ENCODE data around the gene RGS10.

RGS10 gene

DNA sequence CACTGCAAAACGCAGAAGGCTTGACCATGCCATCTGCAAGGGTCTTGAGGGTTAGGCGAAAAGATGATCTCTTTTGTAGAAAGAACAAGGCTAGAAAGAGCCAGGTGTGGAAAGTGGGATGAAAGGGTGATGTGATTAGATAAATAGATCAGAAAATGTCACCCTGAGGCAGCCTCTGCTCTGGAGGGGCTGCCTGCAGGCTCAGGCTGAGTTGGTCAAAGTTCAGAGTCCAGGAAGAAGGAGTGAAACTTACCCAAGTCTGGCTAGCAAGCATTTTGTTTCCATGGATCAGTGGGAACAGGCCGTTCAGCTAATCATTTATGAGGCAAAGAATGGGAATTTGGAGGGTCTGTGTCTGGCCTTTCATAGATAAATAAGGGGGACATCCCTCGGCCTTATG is 79.7 kb downstream of the RGS10 start:
- Histone ChIP-seq H3K4me3 (ENCODE audit: low read length in 2 of 2) (no peak overlapping the region), H3K9me3 (ENCODE audit: control insufficient read depth in 2 of 2, low read length in 2 of 2) (no peaks in the 10 kb centered on the region), H3K9ac (ENCODE audit: low read depth in 1 of 2, low read length in 2 of 2) (no peak overlapping the region), H3K4me1 (ENCODE audit: control insufficient read depth in 2 of 2, insufficient read depth in 2 of 2, low read length in 2 of 2) (no peaks in the 10 kb centered on the region), H3K27ac (ENCODE audit: low read depth in 2 of 2, low read length in 2 of 2) (no peak overlapping the region), H3K27me3 (ENCODE audit: control insufficient read depth in 2 of 2, insufficient read depth in 2 of 2, low read length in 2 of 2) (no peaks in the 10 kb centered on the region), H3K36me3 (ENCODE audit: control insufficient read depth in 2 of 2, insufficient read depth in 2 of 2, low read length in 2 of 2) (no peaks in the 10 kb centered on the region)

DNA sequence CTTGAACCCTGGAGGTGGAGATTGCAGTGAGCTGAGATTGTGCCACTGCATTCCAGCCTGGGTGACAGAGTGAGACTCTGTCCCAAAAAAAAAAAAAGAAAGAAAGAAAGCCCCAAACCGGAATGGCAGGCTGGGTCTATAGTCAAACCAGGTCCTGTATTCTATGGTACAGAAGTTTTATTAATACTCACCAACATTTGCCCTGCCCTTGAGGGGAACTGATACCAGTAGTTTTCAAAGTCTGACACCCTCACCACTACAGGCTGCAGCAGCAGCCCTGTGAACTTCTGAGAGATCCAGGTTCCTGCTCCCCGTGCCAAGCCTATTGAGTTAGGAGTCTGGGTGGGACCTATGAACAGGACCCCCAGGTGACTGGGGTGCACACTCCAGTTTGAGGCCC is 80.6 kb downstream of the RGS10 start:
- Histone ChIP-seq H3K9me3 (ENCODE audit: control insufficient read depth in 2 of 2, low read length in 2 of 2) (no peaks in the 10 kb centered on the region), H3K4me3 (ENCODE audit: low read length in 2 of 2) (no peak overlapping the region), H3K27ac (ENCODE audit: low read depth in 2 of 2, low read length in 2 of 2) (no peak overlapping the region), H3K4me1 (ENCODE audit: control insufficient read depth in 2 of 2, insufficient read depth in 2 of 2, low read length in 2 of 2) (no peaks in the 10 kb centered on the region), H3K36me3 (ENCODE audit: control insufficient read depth in 2 of 2, insufficient read depth in 2 of 2, low read length in 2 of 2) (no peaks in the 10 kb centered on the region), H3K9ac (ENCODE audit: low read depth in 1 of 2, low read length in 2 of 2) (no peak overlapping the region), H3K27me3 (ENCODE audit: control insufficient read depth in 2 of 2, insufficient read depth in 2 of 2, low read length in 2 of 2) (no peaks in the 10 kb centered on the region)

DNA sequence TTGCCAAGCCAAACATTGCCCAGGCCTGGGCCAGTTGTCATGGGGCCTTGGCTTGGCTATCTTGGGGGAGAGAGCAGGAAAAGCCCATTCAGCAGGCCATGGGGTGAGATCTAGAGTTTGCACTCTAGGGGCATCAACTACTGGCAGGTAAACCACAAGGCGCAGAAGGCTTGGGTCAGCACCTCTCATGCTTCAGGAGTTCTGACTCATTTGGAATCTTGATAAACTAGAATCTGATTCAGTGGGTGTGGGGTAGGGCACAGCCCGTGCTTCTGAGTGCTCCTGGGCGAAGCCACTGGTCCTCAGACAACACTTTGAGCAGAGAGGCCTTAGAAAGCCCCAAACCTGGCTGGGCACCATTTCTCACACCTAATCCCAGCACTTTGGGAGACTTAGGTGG is 81.1 kb downstream of the RGS10 start:
- Histone ChIP-seq H3K36me3 (ENCODE audit: control insufficient read depth in 2 of 2, insufficient read depth in 2 of 2, low read length in 2 of 2) (no peaks in the 10 kb centered on the region), H3K27ac (ENCODE audit: low read depth in 2 of 2, low read length in 2 of 2) (no peak overlapping the region), H3K4me3 (ENCODE audit: low read length in 2 of 2) (no peak overlapping the region), H3K4me1 (ENCODE audit: control insufficient read depth in 2 of 2, insufficient read depth in 2 of 2, low read length in 2 of 2) (no peaks in the 10 kb centered on the region), H3K9ac (ENCODE audit: low read depth in 1 of 2, low read length in 2 of 2) (no peak overlapping the region), H3K9me3 (ENCODE audit: control insufficient read depth in 2 of 2, low read length in 2 of 2) (no peaks in the 10 kb centered on the region), H3K27me3 (ENCODE audit: control insufficient read depth in 2 of 2, insufficient read depth in 2 of 2, low read length in 2 of 2) (no peaks in the 10 kb centered on the region)

DNA sequence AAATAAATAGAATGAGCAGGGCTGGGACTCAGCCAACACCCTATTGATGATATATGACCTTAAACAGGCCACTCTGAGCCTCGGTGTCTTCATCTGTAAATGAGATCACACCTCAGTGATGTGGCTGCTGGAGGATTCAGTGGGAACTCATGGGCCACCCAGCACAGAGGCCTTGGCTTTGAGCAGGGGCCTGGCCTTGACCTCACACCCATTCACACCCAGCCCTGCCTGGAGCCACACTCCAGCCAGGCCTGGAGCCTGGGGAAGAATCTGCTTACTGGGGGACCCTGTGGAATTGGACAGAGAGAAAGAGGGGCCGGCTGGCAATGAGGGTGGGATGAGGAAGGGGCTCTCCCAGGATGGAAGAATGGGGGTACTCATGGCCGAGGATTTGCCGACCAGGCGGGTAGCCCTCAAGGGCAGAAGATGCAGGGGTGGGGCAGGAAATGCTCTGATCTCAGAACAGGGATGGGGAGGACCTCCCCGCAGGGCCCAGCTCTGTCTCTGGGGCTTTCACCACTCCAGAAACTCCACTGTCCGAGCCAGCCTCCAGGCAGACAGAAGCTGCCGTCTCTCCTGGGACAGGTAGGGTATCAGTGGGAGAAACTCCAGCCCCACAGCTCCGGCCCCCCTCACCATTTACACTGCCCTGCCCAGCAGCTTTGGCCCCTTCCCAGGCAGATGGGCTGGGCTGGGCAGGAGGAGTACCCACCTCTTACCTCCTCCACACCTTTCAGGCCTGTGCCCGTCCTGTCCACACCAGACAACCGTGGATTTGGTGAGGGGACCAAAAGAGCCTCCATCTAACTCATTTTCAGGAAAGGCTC is 81.9 kb downstream of the RGS10 start:
- Histone ChIP-seq H3K4me3 (ENCODE audit: low read length in 2 of 2) (no peak overlapping the region), H3K36me3 (ENCODE audit: control insufficient read depth in 2 of 2, insufficient read depth in 2 of 2, low read length in 2 of 2) (no peaks in the 10 kb centered on the region), H3K4me1 (ENCODE audit: control insufficient read depth in 2 of 2, insufficient read depth in 2 of 2, low read length in 2 of 2) (no peaks in the 10 kb centered on the region), H3K9me3 (ENCODE audit: control insufficient read depth in 2 of 2, low read length in 2 of 2) (no peaks in the 10 kb centered on the region), H3K27ac (ENCODE audit: low read depth in 2 of 2, low read length in 2 of 2) (no peak overlapping the region), H3K27me3 (ENCODE audit: control insufficient read depth in 2 of 2, insufficient read depth in 2 of 2, low read length in 2 of 2) (no peaks in the 10 kb centered on the region), H3K9ac (ENCODE audit: low read depth in 1 of 2, low read length in 2 of 2) (no peak overlapping the region)

GRCh38 chr10:119459681-119460340 is 82.7 kb downstream of the RGS10 start:
- no peak overlapping the region for H3K4me3 ChIP-seq (ENCODE audit: low read length in 2 of 2)
- H3K9me3 ChIP-seq (ENCODE audit: control insufficient read depth in 2 of 2, low read length in 2 of 2) = no peaks in the 10 kb centered on the region
- no peak overlapping the region for H3K27ac ChIP-seq (ENCODE audit: low read depth in 2 of 2, low read length in 2 of 2)
- H3K27me3 ChIP-seq (ENCODE audit: control insufficient read depth in 2 of 2, insufficient read depth in 2 of 2, low read length in 2 of 2) = no peaks in the 10 kb centered on the region
- H3K36me3 ChIP-seq (ENCODE audit: control insufficient read depth in 2 of 2, insufficient read depth in 2 of 2, low read length in 2 of 2) = no peaks in the 10 kb centered on the region
- H3K4me1 ChIP-seq (ENCODE audit: control insufficient read depth in 2 of 2, insufficient read depth in 2 of 2, low read length in 2 of 2) = no peaks in the 10 kb centered on the region
- H3K9ac ChIP-seq (ENCODE audit: low read depth in 1 of 2, low read length in 2 of 2) = no peak overlapping the region

DNA sequence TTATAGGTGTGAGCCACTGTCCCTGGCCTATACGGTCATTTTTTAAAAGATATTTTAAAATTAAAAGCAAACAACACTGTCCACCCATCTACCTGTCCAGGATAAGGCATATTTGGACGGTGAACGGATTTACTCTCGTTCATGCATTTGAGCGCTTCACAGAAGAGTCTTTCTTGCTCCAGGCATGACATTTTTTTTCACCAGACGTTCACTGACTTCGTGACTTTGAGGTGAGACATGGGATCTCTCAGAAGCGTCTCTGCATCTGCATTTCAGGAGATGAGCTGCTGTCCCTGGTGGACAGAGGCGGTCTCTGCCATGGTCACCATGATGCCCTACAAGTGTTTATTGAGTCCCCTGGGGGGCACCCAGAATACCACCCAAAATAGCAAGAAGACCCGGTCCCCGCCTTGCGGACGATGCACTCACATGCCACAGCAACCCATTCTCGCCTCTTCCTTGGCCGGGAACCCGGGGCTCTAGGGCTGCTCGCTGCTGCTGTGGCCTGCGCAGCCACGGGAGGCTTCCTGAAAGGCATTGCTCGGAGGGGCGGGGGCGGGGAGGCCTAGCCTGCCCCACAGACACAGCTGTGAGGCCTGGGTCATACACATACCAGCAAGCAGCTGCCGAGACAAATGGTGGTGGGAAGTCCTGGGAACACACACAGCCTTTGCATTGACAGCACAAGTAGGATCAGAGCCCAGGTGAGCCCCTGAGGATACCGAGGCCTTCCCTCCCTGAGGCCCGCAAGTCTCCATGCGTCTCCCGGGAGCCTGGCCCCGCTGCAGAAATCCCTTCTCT is 84.4 kb downstream of the RGS10 start:
- Histone ChIP-seq H3K9ac (ENCODE audit: low read depth in 1 of 2, low read length in 2 of 2) (no peak overlapping the region), H3K4me3 (ENCODE audit: low read length in 2 of 2) (no peak overlapping the region), H3K27ac (ENCODE audit: low read depth in 2 of 2, low read length in 2 of 2) (no peak overlapping the region), H3K36me3 (ENCODE audit: control insufficient read depth in 2 of 2, insufficient read depth in 2 of 2, low read length in 2 of 2) (no peaks in the 10 kb centered on the region), H3K4me1 (ENCODE audit: control insufficient read depth in 2 of 2, insufficient read depth in 2 of 2, low read length in 2 of 2) (no peaks in the 10 kb centered on the region), H3K27me3 (ENCODE audit: control insufficient read depth in 2 of 2, insufficient read depth in 2 of 2, low read length in 2 of 2) (no peaks in the 10 kb centered on the region), H3K9me3 (ENCODE audit: control insufficient read depth in 2 of 2, low read length in 2 of 2) (no peaks in the 10 kb centered on the region)

DNA sequence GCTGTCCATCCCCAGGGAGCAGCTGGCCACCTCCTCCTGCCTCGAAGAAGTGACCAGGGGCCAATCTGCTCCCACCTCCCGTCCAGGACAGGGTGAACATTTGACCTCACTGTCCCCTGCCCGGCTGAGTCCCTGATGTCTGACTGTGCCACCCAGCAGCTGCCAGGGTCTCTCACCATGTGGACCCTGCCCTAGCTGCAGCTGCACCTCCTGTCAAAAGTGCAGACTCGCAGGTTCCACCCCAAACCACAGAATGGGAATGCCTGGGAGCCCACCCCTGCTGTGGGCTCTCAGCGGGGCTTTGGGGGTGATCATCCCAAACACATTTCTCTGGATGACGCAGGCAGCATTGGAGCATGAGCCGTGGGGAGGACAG is 86.1 kb downstream of the RGS10 start:
- Histone ChIP-seq H3K9me3 (ENCODE audit: control insufficient read depth in 2 of 2, low read length in 2 of 2) (no peaks in the 10 kb centered on the region), H3K27me3 (ENCODE audit: control insufficient read depth in 2 of 2, insufficient read depth in 2 of 2, low read length in 2 of 2) (no peaks in the 10 kb centered on the region), H3K36me3 (ENCODE audit: control insufficient read depth in 2 of 2, insufficient read depth in 2 of 2, low read length in 2 of 2) (no peaks in the 10 kb centered on the region), H3K4me3 (ENCODE audit: low read length in 2 of 2) (no peak overlapping the region), H3K27ac (ENCODE audit: low read depth in 2 of 2, low read length in 2 of 2) (no peak overlapping the region), H3K9ac (ENCODE audit: low read depth in 1 of 2, low read length in 2 of 2) (no peak overlapping the region), H3K4me1 (ENCODE audit: control insufficient read depth in 2 of 2, insufficient read depth in 2 of 2, low read length in 2 of 2) (no peaks in the 10 kb centered on the region)

- Histone ChIP-seq H3K4me3 (ENCODE audit: low read length in 2 of 2) (no peak overlapping the region), H3K27me3 (ENCODE audit: control insufficient read depth in 2 of 2, insufficient read depth in 2 of 2, low read length in 2 of 2) (no peaks in the 10 kb centered on the region), H3K36me3 (ENCODE audit: control insufficient read depth in 2 of 2, insufficient read depth in 2 of 2, low read length in 2 of 2) (no peaks in the 10 kb centered on the region), H3K9ac (ENCODE audit: low read depth in 1 of 2, low read length in 2 of 2) (no peak overlapping the region), H3K27ac (ENCODE audit: low read depth in 2 of 2, low read length in 2 of 2) (no peak overlapping the region), H3K4me1 (ENCODE audit: control insufficient read depth in 2 of 2, insufficient read depth in 2 of 2, low read length in 2 of 2) (no peaks in the 10 kb centered on the region), H3K9me3 (ENCODE audit: control insufficient read depth in 2 of 2, low read length in 2 of 2) (no peaks in the 10 kb centered on the region)
Observed at GRCh38 chr10:119455609-119456434, 86.7 kb downstream of the RGS10 start.

GRCh38 chr10:119454990-119455389 is 87.5 kb downstream of the RGS10 start:
- no peaks in the 10 kb centered on the region for H3K9me3 ChIP-seq (ENCODE audit: control insufficient read depth in 2 of 2, low read length in 2 of 2)
- H3K27me3 ChIP-seq (ENCODE audit: control insufficient read depth in 2 of 2, insufficient read depth in 2 of 2, low read length in 2 of 2) = no peaks in the 10 kb centered on the region
- no peak overlapping the region for H3K9ac ChIP-seq (ENCODE audit: low read depth in 1 of 2, low read length in 2 of 2)
- H3K4me3 ChIP-seq (ENCODE audit: low read length in 2 of 2) = no peak overlapping the region
- H3K4me1 ChIP-seq (ENCODE audit: control insufficient read depth in 2 of 2, insufficient read depth in 2 of 2, low read length in 2 of 2) = no peaks in the 10 kb centered on the region
- no peak overlapping the region for H3K27ac ChIP-seq (ENCODE audit: low read depth in 2 of 2, low read length in 2 of 2)
- peaks cover 0 to 4% of the 10 kb centered on the region in 2 donors for H3K36me3 ChIP-seq (ENCODE audit: control insufficient read depth in 2 of 2, insufficient read depth in 2 of 2, low read length in 2 of 2)

Measured in mucosa of rectum (tissue), 2 donors.